Thymus (tissue), 11 donors: ENCODE measurements around the gene LRRC2. TPM values are rescaled to one million over a fixed set of nuclear protein-coding genes. Genes with fewer than 3 reads are reported as not detected.

Experiments used
- DNase-seq, 9 donors: peaks; one replicate each; pipeline ENCODE4 v3.0.0-alpha.2; 2013; ENCODE audit warnings: low spot score in 9 of 9, low read depth in 6 of 9, missing footprints in 1 of 9
- H3K27ac ChIP-seq, 2 donors: one replicate each; pipeline ENCODE4 v1.5.1; 2013; ENCODE audit warnings: control low read depth in 1 of 2, low read depth in 1 of 2, low read length in 1 of 2, mild to moderate bottlenecking in 1 of 2, moderate library complexity in 1 of 2
- H3K27me3 ChIP-seq, 2 donors: one replicate each; pipeline ENCODE4 v1.5.1; 2013; ENCODE audit warnings: low read length in 1 of 2; ENCODE audit not compliant: control insufficient read depth in 2 of 2, insufficient read depth in 1 of 2
- H3K36me3 ChIP-seq, 2 donors: one replicate each; pipeline ENCODE4 v1.5.1; 2013; ENCODE audit warnings: low read length in 1 of 2, mild to moderate bottlenecking in 1 of 2, moderate library complexity in 1 of 2; ENCODE audit not compliant: control insufficient read depth in 2 of 2, insufficient read depth in 2 of 2
- H3K4me1 ChIP-seq, 2 donors: one replicate each; pipeline ENCODE4 v1.5.1; 2013; ENCODE audit warnings: low read length in 2 of 2; ENCODE audit not compliant: control insufficient read depth in 2 of 2, insufficient read depth in 2 of 2
- H3K4me3 ChIP-seq, 2 donors: one replicate each; pipeline ENCODE4 v1.5.1; 2013; ENCODE audit warnings: low read length in 2 of 2, control low read depth in 1 of 2, mild to moderate bottlenecking in 1 of 2
- H3K9me3 ChIP-seq, 2 donors: one replicate each; pipeline ENCODE4 v1.5.1; 2013; ENCODE audit warnings: low read length in 1 of 2, mild to moderate bottlenecking in 1 of 2; ENCODE audit not compliant: control insufficient read depth in 2 of 2, insufficient read depth in 1 of 2
- WGBS: extraction: QIAGEN DNeasy Blood & Tissue Kit; methylation state at CpG from one replicate; pipeline ENCODE4 v1.1.7; 2013; 5-methylcytosine and 5-hydroxymethylcytosine counted together
- polyA plus RNA-seq: library from polyadenylated mRNA; stranded (reverse); fragments of 200-250 nt; gene quantifications from one replicate; pipeline ENCODE4 v1.2.3, GENCODE V29; 2013
- total RNA-seq: library from RNA; stranded (reverse); fragments of 120-200 nt; gene quantifications from one replicate; pipeline ENCODE4 v1.2.4, GENCODE V29; 2013
- donor health status: healthy.

LRRC2 gene
- total and polyA plus RNA-seq, 2 donors: 2.4 to 2.5 TPM

GRCh38 chr3:46503200-46503874, 62.8 kb downstream of the LRRC2 start:
- peak in 1 of 9 donors; percentile 37 for DNase-seq

GRCh38 chr3:46501702-46502101, 64.4 kb downstream of the LRRC2 start:
- H3K27ac ChIP-seq: no peak overlapping the region
- peaks cover 13 to 71% of the 10 kb centered on the region in 2 donors for H3K4me1 ChIP-seq
- no peak for DNase-seq
- H3K4me3 ChIP-seq: no peak overlapping the region
- H3K9me3 ChIP-seq: peaks cover 0 to 4% of the 10 kb centered on the region in 2 donors
- 95% methylated on average over 4 of the region's 4 CpGs for WGBS
- H3K27me3 ChIP-seq: no peaks in the 10 kb centered on the region
- H3K36me3 ChIP-seq: no peaks in the 10 kb centered on the region

More at GRCh38 chr3:46503200-46503874, 62.8 kb downstream of the LRRC2 start:
- no peaks in the 10 kb centered on the region for H3K36me3 ChIP-seq
- 83% methylated on average over 7 of the region's 7 CpGs for WGBS
- no peak overlapping the region for H3K27ac ChIP-seq
- no peaks in the 10 kb centered on the region for H3K9me3 ChIP-seq
- H3K4me3 ChIP-seq: no peak overlapping the region
- H3K4me1 ChIP-seq: peaks cover 9 to 54% of the 10 kb centered on the region in 2 donors
- H3K27me3 ChIP-seq: no peaks in the 10 kb centered on the region

GRCh38 chr3:46500656-46501635, 65.2 kb downstream of the LRRC2 start:
- DNase-seq: peak in 2 of 9 donors; percentile 13 to 68
- WGBS: 36% methylated on average over 5 of the region's 5 CpGs
- H3K27ac ChIP-seq: peak overlapping the region in 1 of 2 donors; percentile 15

GRCh38 chr3:46498916-46499519, 67.1 kb downstream of the LRRC2 start:
- H3K27me3 ChIP-seq: no peaks in the 10 kb centered on the region
- H3K4me3 ChIP-seq: no peak overlapping the region
- DNase-seq: no peak
- WGBS: 94% methylated on average over 6 of the region's 6 CpGs
- peaks cover 13 to 74% of the 10 kb centered on the region in 2 donors for H3K4me1 ChIP-seq
- H3K27ac ChIP-seq: no peak overlapping the region
- H3K36me3 ChIP-seq: no peaks in the 10 kb centered on the region
- peaks cover 0 to 4% of the 10 kb centered on the region in 2 donors for H3K9me3 ChIP-seq

More at GRCh38 chr3:46500656-46501635, 65.2 kb downstream of the LRRC2 start:
- Histone ChIP-seq H3K27me3 (no peaks in the 10 kb centered on the region), H3K36me3 (no peaks in the 10 kb centered on the region), H3K4me3 (no peak overlapping the region), H3K9me3 (peaks cover 0 to 4% of the 10 kb centered on the region in 2 donors), H3K4me1 (peaks cover 13 to 71% of the 10 kb centered on the region in 2 donors)

- peaks cover 0 to 4% of the 10 kb centered on the region in 2 donors for H3K9me3 ChIP-seq
- no peaks in the 10 kb centered on the region for H3K27me3 ChIP-seq
- no peak for DNase-seq
- H3K36me3 ChIP-seq: no peaks in the 10 kb centered on the region
- peaks cover 13 to 63% of the 10 kb centered on the region in 2 donors for H3K4me1 ChIP-seq
- WGBS: 88% methylated on average over 9 of the region's 9 CpGs
- H3K27ac ChIP-seq: no peak within 1 kb of the TSS
- no peak within 1 kb of the TSS for H3K4me3 ChIP-seq
These were observed 68.4 kb downstream of the LRRC2 start, which contains the start of gene RTP3 for GRCh38 chr3:46497556-46498265. Gene RTP3, plus strand, starts transcription at chr3:46497976. Its CDS starts 87 bp downstream, at chr3:46498063.

- H3K4me1 ChIP-seq: peaks cover 13 to 59% of the 10 kb centered on the region in 2 donors
- no peaks in the 10 kb centered on the region for H3K27me3 ChIP-seq
- peaks cover 0 to 4% of the 10 kb centered on the region in 2 donors for H3K9me3 ChIP-seq
- no peak overlapping the region for H3K27ac ChIP-seq
- WGBS: 79% methylated on average over 9 of the region's 9 CpGs
- no peaks in the 10 kb centered on the region for H3K36me3 ChIP-seq
- DNase-seq: peak in 6 of 9 donors; percentile 41 to 81 (median 48)
- H3K4me3 ChIP-seq: no peak overlapping the region
These were observed 69.2 kb downstream of the LRRC2 start for GRCh38 chr3:46496746-46497555.

- Histone ChIP-seq H3K27ac (no peak overlapping the region), H3K4me3 (no peak overlapping the region), H3K36me3 (no peaks in the 10 kb centered on the region), H3K9me3 (peaks cover 0 to 4% of the 10 kb centered on the region in 2 donors), H3K4me1 (peaks cover 11 to 50% of the 10 kb centered on the region in 2 donors), H3K27me3 (peaks cover 0 to 3% of the 10 kb centered on the region in 2 donors)
- WGBS: 98% methylated on average over 5 of the region's 5 CpGs
- DNase-seq: no peak
These were observed 70.1 kb downstream of the LRRC2 start for GRCh38 chr3:46495901-46496456.
